ENCODE results near the gene STK39. TPM values are rescaled to one million over a fixed set of nuclear protein-coding genes. Genes with fewer than 3 reads are reported as not detected.

Gene STK39
- total RNA-seq, 1 experiment from 2014 or later = 22.1 TPM

- Histone ChIP-seq H3K23me2 (ENCODE audit: insufficient read length, low read depth, low read length, poor library complexity, severe bottlenecking) (peaks cover 4% of the 10 kb centered on the region), H3K79me2 (ENCODE audit: insufficient read depth, low read length) (no peaks in the 10 kb centered on the region)
These were observed 4.3 kb downstream of the STK39 start for GRCh38 chr2:168243061-168243460.

More at GRCh38 chr2:168243061-168243460, 4.3 kb downstream of the STK39 start:
- H2BK120ac ChIP-seq (ENCODE audit: low read depth, low read length, poor library complexity, severe bottlenecking) = no peak overlapping the region
- Mint-ChIP-seq H3K27ac (no peak overlapping the region), H3K27me3 (ENCODE audit: low read depth) (peaks cover 2% of the 10 kb centered on the region; the same call in 1 of the 2 replicates), H3K4me3 (no peak overlapping the region), H3K9me3 (no peaks in the 10 kb centered on the region), H3K4me1 (peaks cover 25 to 33% of the 10 kb centered on the region in 2 experiments), H3K36me3 (ENCODE audit: insufficient read depth in 1 of 3, low read depth in 3 of 3) (no peaks in the 10 kb centered on the region; a peak in 1 of 7 replicates)
- no peak overlapping the region for H3K23ac ChIP-seq (ENCODE audit: insufficient read length, low read depth, low read length)
- no peak overlapping the region for H3K18ac ChIP-seq (ENCODE audit: insufficient read length, low read depth, low read length)
- no peak overlapping the region for H2BK5ac ChIP-seq (ENCODE audit: insufficient read length, low read length)
- H4K8ac ChIP-seq (replicated peaks; ENCODE audit: insufficient read length, low read depth, low read length) = no peak overlapping the region
- no peak overlapping the region for H2AK5ac ChIP-seq (ENCODE audit: insufficient read length, low read length)
- H3K9me3 ChIP-seq (ENCODE audit: control insufficient read depth, low read depth, low read length) = no peaks in the 10 kb centered on the region
- no peak overlapping the region for H3T11ph ChIP-seq (ENCODE audit: low read length)
- H3K9ac ChIP-seq (ENCODE audit: extremely low read depth, insufficient read length, low read length) = no peak overlapping the region
- no peaks in the 10 kb centered on the region for H3K27me3 ChIP-seq (ENCODE audit: insufficient read depth, low read length)
- peaks cover 6% of the 10 kb centered on the region; the same call in 1 of the 2 replicates for H3K4me1 ChIP-seq (ENCODE audit: insufficient read depth, low read length)
- no peak overlapping the region for H2BK20ac ChIP-seq (ENCODE audit: low read depth, low read length, poor library complexity, severe bottlenecking)
- H3K14ac ChIP-seq (ENCODE audit: insufficient read depth, low read length) = no peak overlapping the region
- TF ChIP-seq, protein P1, sequence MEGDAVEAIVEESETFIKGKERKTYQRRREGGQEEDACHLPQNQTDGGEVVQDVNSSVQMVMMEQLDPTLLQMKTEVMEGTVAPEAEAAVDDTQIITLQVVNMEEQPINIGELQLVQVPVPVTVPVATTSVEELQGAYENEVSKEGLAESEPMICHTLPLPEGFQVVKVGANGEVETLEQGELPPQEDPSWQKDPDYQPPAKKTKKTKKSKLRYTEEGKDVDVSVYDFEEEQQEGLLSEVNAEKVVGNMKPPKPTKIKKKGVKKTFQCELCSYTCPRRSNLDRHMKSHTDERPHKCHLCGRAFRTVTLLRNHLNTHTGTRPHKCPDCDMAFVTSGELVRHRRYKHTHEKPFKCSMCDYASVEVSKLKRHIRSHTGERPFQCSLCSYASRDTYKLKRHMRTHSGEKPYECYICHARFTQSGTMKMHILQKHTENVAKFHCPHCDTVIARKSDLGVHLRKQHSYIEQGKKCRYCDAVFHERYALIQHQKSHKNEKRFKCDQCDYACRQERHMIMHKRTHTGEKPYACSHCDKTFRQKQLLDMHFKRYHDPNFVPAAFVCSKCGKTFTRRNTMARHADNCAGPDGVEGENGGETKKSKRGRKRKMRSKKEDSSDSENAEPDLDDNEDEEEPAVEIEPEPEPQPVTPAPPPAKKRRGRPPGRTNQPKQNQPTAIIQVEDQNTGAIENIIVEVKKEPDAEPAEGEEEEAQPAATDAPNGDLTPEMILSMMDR (conservative IDR thresholded peaks at IDR 0.05) = no peak
- no CpG with 5 or more reads among the region's 5 CpGs for WGBS (ENCODE audit: extremely low coverage, insufficient read length, low lambda C conversion rate)
- no peak overlapping the region for H3K4me2 ChIP-seq (ENCODE audit: insufficient read depth, insufficient read length, low read length)
- no peaks in the 10 kb centered on the region for H4K20me1 ChIP-seq (ENCODE audit: control insufficient read depth, insufficient read depth, insufficient read length)
- no peak overlapping the region for H3K27ac ChIP-seq (ENCODE audit: insufficient read length, low read depth, low read length)
- H3K56ac ChIP-seq (ENCODE audit: insufficient read length, low read depth, low read length) = no peak overlapping the region
- no peaks in the 10 kb centered on the region for H3K79me1 ChIP-seq (ENCODE audit: insufficient read depth, low read depth, low read length, poor library complexity, severe bottlenecking)
- no peak overlapping the region for H3K4ac ChIP-seq (ENCODE audit: low read depth, low read length)
- DNase-seq = no peak
- H2BK12ac ChIP-seq (ENCODE audit: insufficient read length, low read depth, low read length) = no peak overlapping the region
- no peak overlapping the region for H4K91ac ChIP-seq (ENCODE audit: insufficient read length, low read depth, low read length)
- H2AFZ ChIP-seq (ENCODE audit: low read length) = no peak overlapping the region
- H4K5ac ChIP-seq (ENCODE audit: insufficient read length, low read depth, low read length) = no peak overlapping the region
- no peak overlapping the region for H2BK15ac ChIP-seq (ENCODE audit: low read depth, low read length)
